ENCODE data around the gene KRT24.

GRCh38 chr17:40664582-40665333 lies 38.8 kb downstream of the KRT24 start, which contains the start of gene KRT222:
- TF ChIP-seq CTCF (conservative IDR thresholded peaks at IDR 0.05; ENCODE audit: low read depth, low read length), result no peak
- TF ChIP-seq EZH2 (IDR thresholded peaks at IDR 0.05; ENCODE audit: borderline replicate concordance, low read depth, low read length, poor library complexity, severe bottlenecking), result no peak

Measured in A673 (cell line).